ENCODE results near the gene C5AR1.
"Not testable (repeated sequence)": the region's sequence is repeated elsewhere in the genome, so short reads cannot be mapped to it uniquely, and the experiment has no call there.

Gene C5AR1

DNA sequence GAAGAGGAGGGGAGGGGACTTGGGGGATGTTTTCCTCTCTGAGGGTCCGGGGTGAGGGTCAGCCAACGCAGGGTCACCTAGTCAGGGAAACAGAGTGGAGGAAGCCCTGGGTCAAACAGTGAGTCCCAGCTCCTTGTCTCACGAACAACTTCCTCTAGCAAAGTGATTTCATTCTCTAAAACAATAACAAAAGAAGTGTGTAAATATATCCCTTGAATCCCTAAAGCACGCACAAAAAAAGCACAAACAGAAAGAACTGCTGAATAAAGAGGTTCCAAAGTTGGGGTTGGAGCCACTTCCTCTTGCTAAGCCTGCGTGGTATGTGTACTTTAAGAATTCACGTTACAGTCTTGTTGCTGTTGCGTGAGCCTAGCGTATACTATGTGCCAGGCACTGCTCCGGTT lies 20.8 kb downstream of the C5AR1 start:
- DNase-seq (ENCODE audit: low spot score) = no peak
- peak; percentile 42; the same call in 1 of the 3 replicates for ATAC-seq (ENCODE audit: low read depth)
- TF ChIP-seq, protein P1, sequence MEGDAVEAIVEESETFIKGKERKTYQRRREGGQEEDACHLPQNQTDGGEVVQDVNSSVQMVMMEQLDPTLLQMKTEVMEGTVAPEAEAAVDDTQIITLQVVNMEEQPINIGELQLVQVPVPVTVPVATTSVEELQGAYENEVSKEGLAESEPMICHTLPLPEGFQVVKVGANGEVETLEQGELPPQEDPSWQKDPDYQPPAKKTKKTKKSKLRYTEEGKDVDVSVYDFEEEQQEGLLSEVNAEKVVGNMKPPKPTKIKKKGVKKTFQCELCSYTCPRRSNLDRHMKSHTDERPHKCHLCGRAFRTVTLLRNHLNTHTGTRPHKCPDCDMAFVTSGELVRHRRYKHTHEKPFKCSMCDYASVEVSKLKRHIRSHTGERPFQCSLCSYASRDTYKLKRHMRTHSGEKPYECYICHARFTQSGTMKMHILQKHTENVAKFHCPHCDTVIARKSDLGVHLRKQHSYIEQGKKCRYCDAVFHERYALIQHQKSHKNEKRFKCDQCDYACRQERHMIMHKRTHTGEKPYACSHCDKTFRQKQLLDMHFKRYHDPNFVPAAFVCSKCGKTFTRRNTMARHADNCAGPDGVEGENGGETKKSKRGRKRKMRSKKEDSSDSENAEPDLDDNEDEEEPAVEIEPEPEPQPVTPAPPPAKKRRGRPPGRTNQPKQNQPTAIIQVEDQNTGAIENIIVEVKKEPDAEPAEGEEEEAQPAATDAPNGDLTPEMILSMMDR (IDR thresholded peaks at IDR 0.05; ENCODE audit: poor library complexity, severe bottlenecking) = no peak
- Histone ChIP-seq H3K9me3 (ENCODE audit: severe bottlenecking) (no peaks in the 10 kb centered on the region), H3K4me1 (ENCODE audit: insufficient read depth, poor library complexity, severe bottlenecking) (peaks cover 5% of the 10 kb centered on the region), H3K27me3 (ENCODE audit: insufficient read depth, poor library complexity, severe bottlenecking) (no peaks in the 10 kb centered on the region), H3K4me3 (ENCODE audit: severe bottlenecking) (no peak overlapping the region), H3K36me3 (ENCODE audit: low read depth) (no peaks in the 10 kb centered on the region), H3K27ac (ENCODE audit: poor library complexity, severe bottlenecking) (no peak overlapping the region)

- DNase-seq (ENCODE audit: low spot score) = no peak
- H3K27ac ChIP-seq (ENCODE audit: poor library complexity, severe bottlenecking) = no peak overlapping the region
- H3K36me3 ChIP-seq (ENCODE audit: low read depth) = no peaks in the 10 kb centered on the region
- H3K27me3 ChIP-seq (ENCODE audit: insufficient read depth, poor library complexity, severe bottlenecking) = no peaks in the 10 kb centered on the region
- no peak overlapping the region for H3K4me3 ChIP-seq (ENCODE audit: severe bottlenecking)
- peaks cover 5% of the 10 kb centered on the region for H3K4me1 ChIP-seq (ENCODE audit: insufficient read depth, poor library complexity, severe bottlenecking)
- TF ChIP-seq, protein P1 (IDR thresholded peaks at IDR 0.05; ENCODE audit: poor library complexity, severe bottlenecking) = no peak
- ATAC-seq (ENCODE audit: low read depth) = no peak
- no peaks in the 10 kb centered on the region for H3K9me3 ChIP-seq (ENCODE audit: severe bottlenecking)
These were observed 21.8 kb downstream of the C5AR1 start for GRCh38 chr19:47331490-47331889.

GRCh38 chr19:47331931-47332547 lies 22.4 kb downstream of the C5AR1 start, which contains the start of gene C5AR2:
TSS of gene C5AR2 (plus strand) at chr19:47332175. CDS start at chr19:47340800, 8,625 bp downstream.
- ATAC-seq (ENCODE audit: low read depth) (peak; percentile 41; the same call in 1 of the 3 replicates), DNase-seq (ENCODE audit: low spot score) (no peak)
- Histone ChIP-seq H3K27me3 (ENCODE audit: insufficient read depth, poor library complexity, severe bottlenecking) (no peaks in the 10 kb centered on the region), H3K36me3 (ENCODE audit: low read depth) (no peaks in the 10 kb centered on the region), H3K27ac (ENCODE audit: poor library complexity, severe bottlenecking) (no peak within 1 kb of the TSS), H3K9me3 (ENCODE audit: severe bottlenecking) (no peaks in the 10 kb centered on the region), H3K4me1 (ENCODE audit: insufficient read depth, poor library complexity, severe bottlenecking) (peaks cover 5% of the 10 kb centered on the region), H3K4me3 (ENCODE audit: severe bottlenecking) (no peak within 1 kb of the TSS)
- TF ChIP-seq, protein P1 (IDR thresholded peaks at IDR 0.05; ENCODE audit: poor library complexity, severe bottlenecking) = no peak

- peak; percentile 35; the same call in 1 of the 3 replicates for ATAC-seq (ENCODE audit: low read depth)
- not testable (repeated sequence) for DNase-seq (ENCODE audit: low spot score); H3K36me3 ChIP-seq (ENCODE audit: low read depth); H3K4me1 ChIP-seq (ENCODE audit: insufficient read depth, poor library complexity, severe bottlenecking); H3K4me3 ChIP-seq (ENCODE audit: severe bottlenecking); H3K9me3 ChIP-seq (ENCODE audit: severe bottlenecking); H3K27me3 ChIP-seq (ENCODE audit: insufficient read depth, poor library complexity, severe bottlenecking); H3K27ac ChIP-seq (ENCODE audit: poor library complexity, severe bottlenecking)
These were observed 27.4 kb downstream of the C5AR1 start for GRCh38 chr19:47336765-47337718.

DNA sequence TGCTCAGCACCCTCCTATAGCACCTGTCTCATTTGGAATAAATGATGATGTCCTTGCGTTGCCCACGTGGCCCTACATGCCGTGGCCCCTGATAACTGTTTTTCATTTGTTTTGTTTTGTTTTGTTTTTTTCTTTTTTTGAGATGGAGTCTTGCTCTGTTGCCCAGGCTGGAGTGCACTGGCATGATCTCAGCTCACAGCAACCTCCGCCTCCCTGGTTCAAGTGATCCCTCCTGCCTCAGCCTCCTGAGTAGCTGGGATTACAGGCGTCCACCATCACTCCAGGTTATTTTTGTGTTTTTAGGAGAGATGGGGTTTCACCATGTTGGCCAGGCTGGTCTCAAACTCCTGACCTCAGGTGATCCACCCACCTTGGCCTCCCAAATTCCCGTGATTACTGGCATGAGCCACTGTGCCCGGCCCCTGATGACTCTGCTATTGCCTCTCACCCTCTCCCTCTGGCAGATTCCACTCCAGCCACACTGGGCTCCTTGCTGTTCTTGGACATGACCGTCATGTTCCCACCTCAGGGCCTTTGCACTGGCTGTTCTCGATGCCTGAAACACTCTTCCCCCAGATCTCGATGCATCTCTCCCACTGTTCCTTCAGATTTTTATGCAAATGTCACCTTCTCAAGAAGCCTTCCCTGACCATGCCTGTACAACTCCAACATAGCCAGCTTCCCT lies 29.7 kb downstream of the C5AR1 start:
- Histone ChIP-seq H3K27me3 (ENCODE audit: insufficient read depth, poor library complexity, severe bottlenecking) (no peaks in the 10 kb centered on the region), H3K36me3 (ENCODE audit: low read depth) (no peaks in the 10 kb centered on the region), H3K4me1 (ENCODE audit: insufficient read depth, poor library complexity, severe bottlenecking) (peaks cover 5% of the 10 kb centered on the region), H3K9me3 (ENCODE audit: severe bottlenecking) (no peaks in the 10 kb centered on the region), H3K27ac (ENCODE audit: poor library complexity, severe bottlenecking) (no peak overlapping the region), H3K4me3 (ENCODE audit: severe bottlenecking) (no peak overlapping the region)
- TF ChIP-seq, protein P1 (IDR thresholded peaks at IDR 0.05; ENCODE audit: poor library complexity, severe bottlenecking) = no peak
- DNase-seq (ENCODE audit: low spot score) (no peak), ATAC-seq (ENCODE audit: low read depth) (no peak)
